ENCODE data around the gene ZDHHC7. TPM values are rescaled to one million over a fixed set of nuclear protein-coding genes. Genes with fewer than 3 reads are reported as not detected.

The ZDHHC7 gene
- total RNA-seq, 1 donor from 2014 or later, result 68.7 TPM

DNA sequence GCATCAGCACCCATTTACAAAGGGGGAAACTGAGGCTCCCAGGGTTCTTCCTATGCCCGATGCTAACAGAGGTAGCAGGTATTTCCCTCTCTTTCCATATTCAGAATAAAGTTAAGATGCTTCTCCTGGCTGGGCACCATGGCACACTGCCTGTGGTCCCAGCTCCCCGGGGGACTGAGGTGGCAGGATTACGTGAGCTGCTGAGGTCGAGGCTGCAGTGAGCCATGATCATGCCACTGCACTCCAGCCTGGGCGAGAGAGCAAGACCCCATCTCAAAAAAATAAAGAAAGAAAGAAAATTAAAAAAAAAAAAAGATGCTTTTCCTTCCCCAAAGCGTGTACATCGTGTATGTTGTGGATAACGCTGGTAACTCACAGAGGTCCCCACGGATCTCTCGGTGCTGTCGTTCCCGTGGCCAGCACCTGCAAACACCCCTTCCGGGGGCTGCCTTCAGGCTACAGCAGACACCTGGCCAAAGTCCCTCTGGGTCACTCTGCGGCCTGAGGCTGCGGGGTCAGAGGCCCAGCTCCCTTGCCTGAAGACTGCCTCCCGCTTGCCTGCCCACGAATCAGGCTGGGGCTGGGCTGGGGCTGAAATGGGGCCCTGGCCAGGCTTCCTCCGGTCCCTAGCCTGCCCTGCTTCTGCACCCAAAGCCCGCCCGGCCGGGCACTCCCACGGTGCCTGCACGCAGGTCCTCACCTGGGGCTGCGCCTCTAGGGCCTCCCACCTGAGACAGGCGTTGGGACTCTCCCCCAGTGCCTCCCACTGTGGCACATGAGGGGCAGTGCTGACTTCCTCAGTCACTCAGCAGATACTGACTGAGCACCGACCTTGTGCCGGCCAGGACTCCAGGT lies 63.1 kb downstream of the ZDHHC7 start:
- Histone ChIP-seq H3K27me3 (ENCODE audit: control insufficient read depth, insufficient read depth, low read length) (peaks cover 3% of the 10 kb centered on the region), H3K36me3 (ENCODE audit: control insufficient read depth, insufficient read depth, low read length) (no peaks in the 10 kb centered on the region), H3K4me3 (ENCODE audit: low read depth, low read length) (no peak overlapping the region)
- DNase-seq (ENCODE audit: low read depth) (no peak), FAIRE-seq (no peak)
- TF ChIP-seq, protein P1, sequence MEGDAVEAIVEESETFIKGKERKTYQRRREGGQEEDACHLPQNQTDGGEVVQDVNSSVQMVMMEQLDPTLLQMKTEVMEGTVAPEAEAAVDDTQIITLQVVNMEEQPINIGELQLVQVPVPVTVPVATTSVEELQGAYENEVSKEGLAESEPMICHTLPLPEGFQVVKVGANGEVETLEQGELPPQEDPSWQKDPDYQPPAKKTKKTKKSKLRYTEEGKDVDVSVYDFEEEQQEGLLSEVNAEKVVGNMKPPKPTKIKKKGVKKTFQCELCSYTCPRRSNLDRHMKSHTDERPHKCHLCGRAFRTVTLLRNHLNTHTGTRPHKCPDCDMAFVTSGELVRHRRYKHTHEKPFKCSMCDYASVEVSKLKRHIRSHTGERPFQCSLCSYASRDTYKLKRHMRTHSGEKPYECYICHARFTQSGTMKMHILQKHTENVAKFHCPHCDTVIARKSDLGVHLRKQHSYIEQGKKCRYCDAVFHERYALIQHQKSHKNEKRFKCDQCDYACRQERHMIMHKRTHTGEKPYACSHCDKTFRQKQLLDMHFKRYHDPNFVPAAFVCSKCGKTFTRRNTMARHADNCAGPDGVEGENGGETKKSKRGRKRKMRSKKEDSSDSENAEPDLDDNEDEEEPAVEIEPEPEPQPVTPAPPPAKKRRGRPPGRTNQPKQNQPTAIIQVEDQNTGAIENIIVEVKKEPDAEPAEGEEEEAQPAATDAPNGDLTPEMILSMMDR (IDR thresholded peaks at IDR 0.05; ENCODE audit: insufficient read depth, low read length, severe bottlenecking), result no peak

DNA sequence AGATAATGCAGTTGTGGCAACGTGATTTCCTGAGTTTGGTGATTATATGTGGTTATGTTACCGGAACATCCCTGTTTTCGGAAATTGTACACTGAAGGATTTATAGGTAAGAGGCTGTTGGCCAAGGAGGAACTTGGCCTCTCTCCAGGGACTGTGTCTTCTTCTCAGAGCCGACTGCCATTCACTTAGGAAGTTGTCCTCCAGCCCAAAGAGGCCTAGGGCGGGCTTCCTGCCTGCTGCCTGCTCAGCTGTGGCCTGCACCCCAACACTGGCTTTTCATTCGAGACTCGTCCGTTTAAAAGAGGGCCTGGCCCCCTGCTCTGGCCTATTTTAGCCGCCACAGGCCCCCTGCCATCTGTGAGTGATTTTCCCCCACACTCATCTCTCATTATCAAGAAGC lies 64.3 kb downstream of the ZDHHC7 start:
- Histone ChIP-seq H3K4me3 (ENCODE audit: low read depth, low read length) (no peak overlapping the region), H3K27me3 (ENCODE audit: control insufficient read depth, insufficient read depth, low read length) (peaks cover 3% of the 10 kb centered on the region), H3K36me3 (ENCODE audit: control insufficient read depth, insufficient read depth, low read length) (no peaks in the 10 kb centered on the region)
- FAIRE-seq, result no peak
- DNase-seq (ENCODE audit: low read depth), result no peak
- TF ChIP-seq, protein P1 (IDR thresholded peaks at IDR 0.05; ENCODE audit: insufficient read depth, low read length, severe bottlenecking), result no peak

DNA sequence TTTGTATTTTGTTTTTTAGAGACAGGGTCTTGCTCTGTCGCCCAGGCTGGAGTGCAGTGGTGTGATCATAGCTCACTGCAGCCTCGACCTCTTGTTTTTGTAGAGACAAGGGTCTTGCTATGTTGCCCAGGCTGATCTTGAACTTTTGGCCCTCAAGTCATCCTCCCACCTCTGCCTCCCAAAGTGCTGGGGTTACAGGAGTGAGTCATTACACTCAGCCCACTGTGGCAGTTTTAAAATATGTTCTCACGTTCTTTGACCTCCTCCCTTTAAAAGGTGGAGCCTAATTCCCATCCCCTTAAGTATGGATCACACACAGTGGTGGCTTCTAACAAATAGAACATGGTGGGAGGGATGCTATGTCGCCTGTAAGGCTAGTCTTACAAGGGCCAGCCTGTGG lies 67.7 kb downstream of the ZDHHC7 start:
- TF ChIP-seq, protein P1 (IDR thresholded peaks at IDR 0.05; ENCODE audit: insufficient read depth, low read length, severe bottlenecking), result no peak
- DNase-seq (ENCODE audit: low read depth) (no peak), FAIRE-seq (no peak)
- Histone ChIP-seq H3K27me3 (ENCODE audit: control insufficient read depth, insufficient read depth, low read length) (no peaks in the 10 kb centered on the region), H3K4me3 (ENCODE audit: low read depth, low read length) (no peak overlapping the region), H3K36me3 (ENCODE audit: control insufficient read depth, insufficient read depth, low read length) (no peaks in the 10 kb centered on the region)

DNA sequence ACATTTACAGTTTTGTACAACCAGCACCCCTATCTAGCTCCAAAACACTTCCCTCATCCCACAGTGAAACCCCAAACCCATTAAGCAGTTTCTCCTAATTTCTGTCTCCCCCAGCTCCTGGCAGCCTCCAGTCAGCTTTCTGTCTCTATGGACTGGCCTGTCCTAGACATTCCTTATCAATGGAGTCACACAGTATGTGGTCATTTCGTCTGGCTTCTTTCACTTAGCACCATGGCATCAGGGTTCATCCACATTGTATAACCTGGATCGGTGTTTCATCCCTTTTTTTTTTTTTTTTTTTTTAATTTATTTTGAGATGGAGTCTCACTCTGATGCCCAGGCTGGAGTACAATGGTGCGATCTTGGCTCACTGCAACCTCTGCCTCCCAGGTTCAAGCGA lies 68.5 kb downstream of the ZDHHC7 start:
- DNase-seq (ENCODE audit: low read depth) (no peak), FAIRE-seq (no peak)
- TF ChIP-seq, protein P1 (IDR thresholded peaks at IDR 0.05; ENCODE audit: insufficient read depth, low read length, severe bottlenecking), result no peak
- Histone ChIP-seq H3K4me3 (ENCODE audit: low read depth, low read length) (no peak overlapping the region), H3K27me3 (ENCODE audit: control insufficient read depth, insufficient read depth, low read length) (no peaks in the 10 kb centered on the region), H3K36me3 (ENCODE audit: control insufficient read depth, insufficient read depth, low read length) (no peaks in the 10 kb centered on the region)

DNA sequence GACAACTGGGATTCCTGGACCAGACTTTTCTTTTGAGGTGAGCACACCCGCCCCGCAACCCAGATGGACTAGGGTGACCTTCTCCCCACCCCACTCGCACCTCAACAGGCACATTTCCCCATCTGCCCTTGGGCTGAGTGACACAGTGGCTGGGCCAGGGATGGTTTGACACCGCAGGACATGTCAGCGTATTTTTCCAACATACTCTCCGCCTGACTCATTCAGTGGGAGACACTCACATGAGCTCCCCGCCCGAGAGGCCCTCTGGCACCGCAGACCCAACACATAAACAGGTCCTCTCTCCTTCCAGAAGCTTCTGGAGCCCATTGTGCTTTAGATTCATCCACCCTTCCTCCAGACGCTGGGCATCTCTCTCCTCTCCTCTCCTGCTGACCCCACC lies 69.4 kb downstream of the ZDHHC7 start:
- TF ChIP-seq, protein P1 (IDR thresholded peaks at IDR 0.05; ENCODE audit: insufficient read depth, low read length, severe bottlenecking), result no peak
- Histone ChIP-seq H3K36me3 (ENCODE audit: control insufficient read depth, insufficient read depth, low read length) (no peaks in the 10 kb centered on the region), H3K27me3 (ENCODE audit: control insufficient read depth, insufficient read depth, low read length) (no peaks in the 10 kb centered on the region), H3K4me3 (ENCODE audit: low read depth, low read length) (no peak overlapping the region)
- no peak for DNase-seq (ENCODE audit: low read depth)
- FAIRE-seq, result no peak

Measured in bronchial epithelial cell (primary cell).